Upper lobe of left lung (tissue), 6 donors: Measurements from ENCODE around the gene IFNGR1. TPM values are rescaled to one million over a fixed set of nuclear protein-coding genes. Genes with fewer than 3 reads are reported as not detected.

Source experiments
- ATAC-seq, 2 donors: fragments of 200-7000 bp; cut with Tn5 transposase; one replicate each; pipeline ENCODE4 v1.9.1; 2022; ENCODE audit warnings: mild to moderate bottlenecking in 2 of 2, moderate library complexity in 2 of 2; ENCODE audit not compliant: low FRiP score in 2 of 2
- DNase-seq, 2 donors: peaks; one replicate each; pipeline ENCODE4 v3.0.0-alpha.2; 2019 to 2020
- H3K27ac ChIP-seq, 4 donors: fragments of 200-600 bp; sonication (generic); one replicate each; pipeline ENCODE4 v1.5.1; 2016 to 2019
- H3K27me3 ChIP-seq, 4 donors: fragments of 200-600 bp; sonication (generic); one replicate each; pipeline ENCODE4 v1.5.1; 2017 to 2019
- H3K36me3 ChIP-seq, 4 donors: fragments of 200-600 bp; sonication (generic); one replicate each; pipeline ENCODE4 v1.5.1; 2016 to 2019
- H3K4me1 ChIP-seq, 4 donors: fragments of 200-600 bp; sonication (generic); one replicate each; pipeline ENCODE4 v1.5.1; 2018 to 2019
- H3K4me3 ChIP-seq, 4 donors: fragments of 200-600 bp; sonication (generic); one replicate each; pipeline ENCODE4 v1.5.1; 2017 to 2019; ENCODE audit warnings: mild to moderate bottlenecking in 2 of 4, moderate library complexity in 1 of 4
- H3K9me3 ChIP-seq, 4 donors: fragments of 200-600 bp; sonication (generic); one replicate each; pipeline ENCODE4 v1.5.1; 2018 to 2019
- CTCF ChIP-seq, 6 experiments: fragments of 450-650 bp in 4 of 6; fragments of 200-600 bp in 2 of 6; sonication (generic) in 2 of 6; IDR thresholded peaks; one replicate each; pipeline ENCODE4 v1.5.1; 2016 to 2019; ENCODE audit warnings: antibody characterized with exemption in 6 of 6
- EP300 ChIP-seq, 4 donors: sonication (generic); formaldehyde crosslinking; IDR thresholded peaks; one replicate each; pipeline ENCODE4 v1.5.1; 2017; ENCODE audit warnings: antibody characterized with exemption in 4 of 4, control low read depth in 2 of 4
- POLR2A ChIP-seq, 4 donors: fragments of 450-650 bp; IDR thresholded peaks; one replicate each; pipeline ENCODE4 v1.5.1; 2016 to 2017; ENCODE audit warnings: antibody characterized with exemption in 4 of 4, mild to moderate bottlenecking in 2 of 4
- POLR2AphosphoS5 ChIP-seq, 2 donors: sonication (generic); formaldehyde crosslinking; IDR thresholded peaks; one replicate each; pipeline ENCODE4 v1.5.1; 2017; ENCODE audit warnings: antibody characterized with exemption in 2 of 2
- WGBS, 2 donors: methylation state at CpG; one replicate each; pipeline ENCODE4 v1.1.5; 2017 to 2018; 5-methylcytosine and 5-hydroxymethylcytosine counted together
- total RNA-seq, 6 donors: library from RNA; depleted of rRNA in 4 of 6; stranded (reverse); fragments of >200 nt in 4 of 6; gene quantifications; one replicate each; pipeline versions ENCODE4 v1.1.0 to v1.2.1, GENCODE V29; 2016 to 2021
- donor health status: DM: no; HTN: no; CAD: no; lungs with moderate emphysema.
- donor health status: DM: no; HTN: yes; CAD: no; lungs with severe emphysema.

IFNGR1 gene
- total RNA-seq, 6 donors from 2014 or later: 94.0 to 216 (median 183) TPM

DNA sequence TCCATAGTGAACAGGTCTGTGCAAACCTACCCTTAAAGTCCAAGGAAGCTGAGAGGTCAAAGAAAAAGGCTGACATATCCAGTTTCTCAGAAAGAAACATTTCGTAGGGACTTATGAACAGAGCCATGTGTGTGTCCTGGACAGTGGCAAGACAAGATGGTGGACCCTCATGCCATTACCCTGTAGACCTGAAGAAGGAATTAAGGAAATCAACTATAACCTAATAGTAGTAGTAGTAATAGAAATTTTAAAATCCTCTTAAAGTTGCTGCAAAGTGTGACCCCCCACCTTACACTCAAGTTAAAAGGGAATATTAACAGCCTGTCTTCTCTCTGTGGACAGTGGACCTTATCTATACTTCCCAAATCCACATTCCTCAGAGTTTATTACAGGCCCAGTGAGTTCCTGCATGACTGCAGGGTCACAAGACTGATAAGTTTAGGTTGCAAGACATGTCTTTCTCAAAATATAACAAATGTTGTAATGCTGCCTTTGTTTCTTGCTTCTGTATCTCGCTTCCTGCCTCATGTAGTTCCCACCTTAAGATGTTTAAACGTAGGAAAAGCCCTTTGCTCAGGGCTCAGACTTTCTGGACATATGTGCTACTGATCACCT is 56.4 kb downstream of the IFNGR1 start:
- TF ChIP-seq POLR2A (IDR thresholded peaks at IDR 0.05): no peak
- TF ChIP-seq CTCF (IDR thresholded peaks at IDR 0.05): no peak
- no peak for TF ChIP-seq POLR2AphosphoS5 (IDR thresholded peaks at IDR 0.05)
- no peaks in the 10 kb centered on the region for H3K36me3 ChIP-seq
- DNase-seq: no peak
- H3K9me3 ChIP-seq: peaks cover 0 to 9% (median 0%) of the 10 kb centered on the region in 4 donors
- WGBS, 2 donors: 76 to 78% methylated on average over 3 of the region's 3 CpGs
- H3K27ac ChIP-seq: no peak overlapping the region
- no peak overlapping the region for H3K4me3 ChIP-seq
- no peaks in the 10 kb centered on the region for H3K27me3 ChIP-seq
- no peak for ATAC-seq
- peaks cover 2 to 16% (median 9%) of the 10 kb centered on the region in 4 donors for H3K4me1 ChIP-seq

- TF ChIP-seq POLR2A (IDR thresholded peaks at IDR 0.05): no peak
- no peak for TF ChIP-seq POLR2AphosphoS5 (IDR thresholded peaks at IDR 0.05)
- TF ChIP-seq EP300 (IDR thresholded peaks at IDR 0.05): no peak
- no peak for TF ChIP-seq CTCF (IDR thresholded peaks at IDR 0.05)
- H3K4me1 ChIP-seq: peaks cover 10 to 25% (median 17%) of the 10 kb centered on the region in 4 donors
- no peak overlapping the region for H3K27ac ChIP-seq
- 75 to 80% methylated on average over 5 of the region's 5 CpGs for WGBS, 2 donors
- no peaks in the 10 kb centered on the region for H3K27me3 ChIP-seq
- no peak for DNase-seq
- H3K4me3 ChIP-seq: no peak overlapping the region
- peaks cover 0 to 9% (median 0%) of the 10 kb centered on the region in 4 donors for H3K9me3 ChIP-seq
- ATAC-seq: no peak
- H3K36me3 ChIP-seq: no peaks in the 10 kb centered on the region
Observed at GRCh38 chr6:137161949-137162348, 57.2 kb downstream of the IFNGR1 start.

GRCh38 chr6:137160763-137161162 is 58.4 kb downstream of the IFNGR1 start:
- TF ChIP-seq CTCF (IDR thresholded peaks at IDR 0.05): no peak
- TF ChIP-seq POLR2A (IDR thresholded peaks at IDR 0.05): no peak
- TF ChIP-seq POLR2AphosphoS5 (IDR thresholded peaks at IDR 0.05): no peak
- TF ChIP-seq EP300 (IDR thresholded peaks at IDR 0.05): no peak

DNA sequence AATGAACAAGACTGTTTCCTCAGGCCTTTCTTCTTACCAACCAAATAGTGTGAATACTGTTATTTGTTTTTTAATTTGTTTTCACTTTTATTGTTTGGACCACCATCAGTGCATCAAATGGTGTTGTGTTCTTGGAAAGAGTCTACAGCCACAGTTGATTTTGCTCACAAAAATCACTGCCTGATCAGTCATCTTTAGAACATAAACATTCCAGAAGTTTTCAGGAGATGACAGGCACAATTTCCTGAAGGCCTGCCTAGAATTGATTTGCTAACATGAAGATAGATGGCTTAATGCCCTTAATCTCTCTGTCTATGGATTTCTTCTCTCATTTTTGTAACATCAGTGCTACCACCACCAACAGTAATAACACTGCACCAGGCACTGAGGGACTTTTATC is 59.3 kb downstream of the IFNGR1 start:
- H3K9me3 ChIP-seq: peaks cover 0 to 9% (median 0%) of the 10 kb centered on the region in 4 donors
- no peak overlapping the region for H3K27ac ChIP-seq
- H3K36me3 ChIP-seq: no peaks in the 10 kb centered on the region
- no peak overlapping the region for H3K4me3 ChIP-seq
- no peaks in the 10 kb centered on the region for H3K27me3 ChIP-seq
- no peak for ATAC-seq
- TF ChIP-seq POLR2AphosphoS5 (IDR thresholded peaks at IDR 0.05) (no peak), POLR2A (IDR thresholded peaks at IDR 0.05) (no peak), CTCF (IDR thresholded peaks at IDR 0.05) (no peak), EP300 (IDR thresholded peaks at IDR 0.05) (no peak)
- peaks cover 17 to 28% (median 23%) of the 10 kb centered on the region in 4 donors for H3K4me1 ChIP-seq
- DNase-seq: no peak

More at GRCh38 chr6:137160763-137161162, 58.4 kb downstream of the IFNGR1 start:
- H3K27me3 ChIP-seq: no peaks in the 10 kb centered on the region
- peaks cover 17 to 28% (median 23%) of the 10 kb centered on the region in 4 donors for H3K4me1 ChIP-seq
- no peak overlapping the region for H3K27ac ChIP-seq
- peaks cover 0 to 9% (median 0%) of the 10 kb centered on the region in 4 donors for H3K9me3 ChIP-seq
- WGBS, 2 donors: 55 to 63% methylated on average over 3 of the region's 3 CpGs
- no peaks in the 10 kb centered on the region for H3K36me3 ChIP-seq
- no peak overlapping the region for H3K4me3 ChIP-seq
- DNase-seq (no peak), ATAC-seq (peak; percentile 14 to 52)

DNA sequence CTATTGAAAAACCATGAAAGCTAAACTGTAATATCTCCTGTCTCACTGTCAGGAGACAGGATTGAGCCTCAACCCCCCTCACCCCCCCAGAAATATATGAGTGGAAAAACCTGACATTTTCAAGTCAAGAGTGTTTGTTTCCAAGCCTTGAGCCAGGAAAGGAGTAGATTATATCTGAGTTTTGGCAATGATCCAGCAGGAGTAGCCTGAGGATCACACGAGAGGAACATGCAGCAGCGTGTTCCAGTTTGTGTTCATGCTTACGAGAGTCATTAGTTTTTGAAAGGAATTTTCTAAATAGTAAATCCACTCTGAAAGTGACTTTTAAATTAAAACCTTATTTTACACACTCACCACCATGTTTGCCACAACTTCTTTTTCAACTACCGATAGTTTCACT is 61.6 kb downstream of the IFNGR1 start:
- no peak overlapping the region for H3K4me3 ChIP-seq
- no peak for ATAC-seq
- no peak overlapping the region for H3K27ac ChIP-seq
- H3K27me3 ChIP-seq: no peaks in the 10 kb centered on the region
- H3K9me3 ChIP-seq: no peaks in the 10 kb centered on the region
- WGBS, 2 donors: 33 to 35% methylated on average over 4 of the region's 4 CpGs
- no peaks in the 10 kb centered on the region for H3K36me3 ChIP-seq
- TF ChIP-seq POLR2AphosphoS5 (IDR thresholded peaks at IDR 0.05) (no peak), CTCF (IDR thresholded peaks at IDR 0.05) (no peak), EP300 (IDR thresholded peaks at IDR 0.05) (no peak), POLR2A (IDR thresholded peaks at IDR 0.05) (no peak)
- H3K4me1 ChIP-seq: peaks cover 17 to 28% (median 23%) of the 10 kb centered on the region in 4 donors
- DNase-seq: no peak
